GM06990 (cell line): ENCODE data around the gene EYA2.

Experiments
- DNase-seq: peaks from one replicate; pipeline ENCODE4 v3.0.0-alpha.2; 2011; ENCODE audit not compliant: insufficient read length; ENCODE audit errors: extremely low read depth
- H3K27me3 ChIP-seq: replicated peaks from 2 replicates; pipeline ENCODE4 v1.6.0; 2011; ENCODE audit warnings: low read length; ENCODE audit not compliant: control insufficient read depth, insufficient read depth
- H3K36me3 ChIP-seq: 2 replicates; pipeline ENCODE4 v1.5.1; 2011; ENCODE audit warnings: low read length; ENCODE audit not compliant: control insufficient read depth, insufficient read depth
- H3K4me3 ChIP-seq: replicated peaks from 2 replicates; pipeline ENCODE4 v1.5.1; 2011; ENCODE audit warnings: low read depth, mild to moderate bottlenecking, control low read depth, low read length
- TF ChIP-seq, protein P1 (sequence below): IDR thresholded peaks from 2 replicates; pipeline ENCODE4 v1.5.1; 2011; ENCODE audit warnings: low read length, control low read depth, mild to moderate bottlenecking, inconsistent platforms; ENCODE audit not compliant: insufficient read depth, poor library complexity, severe bottlenecking

EYA2 gene

DNA sequence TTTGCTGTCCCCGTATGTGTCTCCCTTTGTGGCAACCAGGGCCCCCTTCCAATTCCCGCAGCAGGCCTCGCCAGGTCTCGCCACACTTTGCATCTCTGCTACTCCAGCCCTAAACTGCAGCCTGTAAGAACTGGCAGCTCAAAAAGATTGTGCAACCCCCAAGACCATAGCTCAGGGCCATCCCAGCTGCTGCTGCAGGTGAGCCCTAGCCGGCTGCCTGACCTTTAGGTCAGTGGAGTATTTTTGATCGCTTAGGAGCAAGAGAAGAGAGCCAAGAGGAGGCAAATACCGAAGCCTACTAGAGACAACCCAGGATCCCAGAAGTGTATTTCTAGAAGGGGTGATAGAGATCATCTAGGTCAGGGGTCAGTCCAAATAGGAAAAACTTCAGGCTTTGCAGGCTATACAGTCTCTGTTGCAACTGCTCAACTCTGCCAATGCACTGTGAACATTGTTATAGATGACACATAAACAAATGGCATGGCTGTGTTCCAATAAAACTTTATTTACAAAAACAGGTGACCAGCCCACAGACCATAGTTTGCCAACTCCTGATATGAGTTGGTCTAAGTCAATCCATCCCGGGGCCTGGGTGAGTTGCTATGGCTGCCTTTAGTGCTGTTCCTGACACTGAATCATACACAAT, 138.4 kb downstream of the EYA2 start:
- TF ChIP-seq, protein P1, sequence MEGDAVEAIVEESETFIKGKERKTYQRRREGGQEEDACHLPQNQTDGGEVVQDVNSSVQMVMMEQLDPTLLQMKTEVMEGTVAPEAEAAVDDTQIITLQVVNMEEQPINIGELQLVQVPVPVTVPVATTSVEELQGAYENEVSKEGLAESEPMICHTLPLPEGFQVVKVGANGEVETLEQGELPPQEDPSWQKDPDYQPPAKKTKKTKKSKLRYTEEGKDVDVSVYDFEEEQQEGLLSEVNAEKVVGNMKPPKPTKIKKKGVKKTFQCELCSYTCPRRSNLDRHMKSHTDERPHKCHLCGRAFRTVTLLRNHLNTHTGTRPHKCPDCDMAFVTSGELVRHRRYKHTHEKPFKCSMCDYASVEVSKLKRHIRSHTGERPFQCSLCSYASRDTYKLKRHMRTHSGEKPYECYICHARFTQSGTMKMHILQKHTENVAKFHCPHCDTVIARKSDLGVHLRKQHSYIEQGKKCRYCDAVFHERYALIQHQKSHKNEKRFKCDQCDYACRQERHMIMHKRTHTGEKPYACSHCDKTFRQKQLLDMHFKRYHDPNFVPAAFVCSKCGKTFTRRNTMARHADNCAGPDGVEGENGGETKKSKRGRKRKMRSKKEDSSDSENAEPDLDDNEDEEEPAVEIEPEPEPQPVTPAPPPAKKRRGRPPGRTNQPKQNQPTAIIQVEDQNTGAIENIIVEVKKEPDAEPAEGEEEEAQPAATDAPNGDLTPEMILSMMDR, result no peak
- H3K4me3 ChIP-seq, result no peak overlapping the region
- peaks cover 12% of the 10 kb centered on the region for H3K36me3 ChIP-seq
- DNase-seq, result no peak
- no peaks in the 10 kb centered on the region for H3K27me3 ChIP-seq

DNA sequence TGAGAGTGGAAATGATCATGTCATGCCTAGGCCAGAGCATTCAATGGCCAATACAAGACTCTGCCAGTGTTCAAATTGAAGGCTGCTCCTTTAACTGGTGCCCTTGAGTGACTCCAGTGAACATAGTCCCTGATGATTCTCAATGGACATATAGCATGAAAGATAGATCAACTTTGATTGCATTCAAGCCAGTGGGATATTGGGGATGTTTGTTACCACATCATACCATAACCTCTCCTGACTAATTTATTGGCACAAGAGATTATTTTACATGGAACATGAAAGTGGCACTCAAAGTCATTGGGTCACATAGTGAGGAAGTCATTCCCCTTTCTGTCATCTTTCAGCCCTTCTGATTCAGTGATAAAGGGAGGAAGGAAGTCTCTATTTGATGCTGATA, 139.0 kb downstream of the EYA2 start:
- TF ChIP-seq, protein P1, result no peak
- H3K27me3 ChIP-seq, result no peaks in the 10 kb centered on the region
- H3K36me3 ChIP-seq, result peaks cover 8% of the 10 kb centered on the region
- H3K4me3 ChIP-seq, result no peak overlapping the region
- no peak for DNase-seq

DNA sequence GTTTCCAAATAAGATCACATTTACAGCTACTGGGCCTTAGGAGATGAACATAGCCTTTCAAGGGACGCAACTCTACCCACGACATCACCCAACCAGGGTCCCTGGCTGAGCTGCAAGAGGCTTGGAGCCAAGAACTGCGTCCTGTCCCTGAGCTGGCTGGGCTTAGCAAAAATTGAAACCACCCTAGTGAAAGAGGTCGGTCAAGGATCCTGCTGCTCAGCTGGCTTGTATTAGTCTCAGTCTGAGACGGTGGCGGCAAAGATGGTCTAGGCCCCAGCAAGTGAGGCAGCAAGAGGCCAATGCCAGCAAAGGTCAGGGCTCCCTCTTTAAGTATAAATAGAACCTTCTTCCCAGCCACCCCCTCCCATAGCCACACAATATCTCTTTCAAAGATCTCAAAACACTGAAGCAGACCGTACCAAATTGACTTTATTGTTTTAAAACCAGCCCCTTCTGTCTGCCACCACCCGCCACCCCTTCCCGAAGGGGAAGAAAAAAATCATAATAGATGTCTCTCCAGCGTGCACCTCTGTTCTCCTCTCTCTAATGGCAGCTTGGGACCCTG, 140.5 kb downstream of the EYA2 start:
- TF ChIP-seq, protein P1, result no peak
- Histone ChIP-seq H3K27me3 (no peaks in the 10 kb centered on the region), H3K4me3 (no peak overlapping the region), H3K36me3 (peaks cover 8% of the 10 kb centered on the region)
- no peak for DNase-seq

DNA sequence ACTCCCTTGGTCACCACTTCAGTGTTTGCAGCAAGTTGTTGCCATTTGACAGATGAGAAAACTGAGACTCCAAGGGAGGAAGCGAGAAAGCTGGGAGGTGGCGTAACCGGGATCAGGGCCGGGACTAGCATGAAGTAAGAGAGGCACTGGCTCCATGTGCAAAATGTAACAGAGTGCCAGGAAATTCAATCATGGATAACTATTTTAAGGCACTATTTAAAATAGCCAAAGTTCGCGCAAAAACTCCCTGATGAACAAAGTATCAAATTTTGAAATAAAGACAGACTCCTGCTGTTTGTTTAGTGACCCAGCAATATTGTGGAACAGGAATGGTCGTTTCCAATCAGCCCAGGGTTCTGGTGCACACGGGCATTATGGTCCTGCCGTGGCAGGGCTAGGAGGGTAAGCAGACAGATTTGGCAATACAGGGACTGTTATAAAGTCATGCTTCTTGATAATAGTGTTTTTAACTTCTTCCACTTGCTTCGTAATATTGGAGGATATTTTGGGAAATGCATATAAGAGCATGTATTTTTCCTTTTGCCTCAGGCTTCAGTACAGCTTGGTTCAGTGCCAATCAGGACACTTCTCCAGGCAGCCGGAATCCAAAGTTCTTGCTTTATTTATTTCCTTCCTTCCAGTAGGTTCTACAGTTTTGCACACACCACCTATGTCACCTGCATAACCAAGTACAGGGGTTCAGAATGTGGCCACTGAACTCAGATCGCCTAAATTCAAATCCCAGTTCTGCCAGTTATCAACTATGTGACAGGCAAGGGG, 141.6 kb downstream of the EYA2 start:
- H3K36me3 ChIP-seq, result peaks cover 5% of the 10 kb centered on the region
- TF ChIP-seq, protein P1, result no peak
- H3K4me3 ChIP-seq, result no peak overlapping the region
- H3K27me3 ChIP-seq, result no peaks in the 10 kb centered on the region
- DNase-seq, result no peak

DNA sequence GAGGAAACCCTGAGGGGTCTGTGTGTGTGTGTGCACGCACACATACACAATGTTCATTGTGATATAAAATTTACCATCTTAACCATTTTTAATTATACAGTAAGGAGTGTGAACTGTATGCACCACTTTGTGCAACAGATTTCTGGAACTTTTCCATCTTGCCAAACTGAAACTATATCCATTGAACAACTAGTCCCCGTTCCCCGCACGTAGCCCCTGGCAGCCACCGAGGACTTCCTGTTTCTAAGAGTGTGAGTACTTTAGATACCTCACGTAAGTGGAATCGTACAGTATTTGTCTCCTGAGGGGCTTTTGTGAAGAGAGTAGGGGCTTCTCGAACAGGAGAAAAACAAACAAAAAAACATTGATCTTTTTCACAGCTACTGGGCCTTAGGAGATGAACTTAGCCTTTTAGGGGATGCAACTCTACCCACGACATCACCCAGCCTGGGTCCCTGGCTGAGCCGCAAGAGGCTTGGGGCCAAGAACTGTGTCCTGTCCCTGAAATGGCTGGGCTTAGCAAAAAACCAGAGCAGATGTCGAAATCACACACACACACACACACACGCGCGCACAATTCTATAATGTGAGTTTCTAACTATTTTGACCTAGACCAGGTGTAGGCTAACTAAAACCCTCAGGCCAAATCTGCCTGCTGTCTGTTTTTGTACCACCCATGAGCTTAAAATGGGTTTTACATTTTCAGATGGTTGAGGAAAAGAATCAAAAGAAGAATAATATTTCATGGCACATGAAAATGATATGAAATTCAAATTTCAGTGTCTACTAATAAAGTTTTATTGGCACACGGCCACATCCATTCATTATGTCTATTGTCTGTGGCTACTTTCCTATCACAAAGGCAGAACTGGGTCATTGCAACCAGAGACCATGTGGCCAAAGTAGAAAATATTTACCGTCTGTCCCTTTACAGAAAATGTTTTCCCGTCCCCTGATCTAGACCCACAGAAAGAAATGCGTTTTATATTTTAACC, 144.2 kb downstream of the EYA2 start:
- no peak for DNase-seq
- Histone ChIP-seq H3K36me3 (peaks cover 4% of the 10 kb centered on the region; the same call in 1 of the 2 replicates), H3K27me3 (no peaks in the 10 kb centered on the region), H3K4me3 (no peak overlapping the region)
- TF ChIP-seq, protein P1, result no peak
